ENCODE data around the gene ZSCAN5A. TPM values are rescaled to one million over a fixed set of nuclear protein-coding genes. Genes with fewer than 3 reads are reported as not detected.

ZSCAN5A gene
- total RNA-seq, 1 donor from 2014 or later, result 10.3 TPM

DNA sequence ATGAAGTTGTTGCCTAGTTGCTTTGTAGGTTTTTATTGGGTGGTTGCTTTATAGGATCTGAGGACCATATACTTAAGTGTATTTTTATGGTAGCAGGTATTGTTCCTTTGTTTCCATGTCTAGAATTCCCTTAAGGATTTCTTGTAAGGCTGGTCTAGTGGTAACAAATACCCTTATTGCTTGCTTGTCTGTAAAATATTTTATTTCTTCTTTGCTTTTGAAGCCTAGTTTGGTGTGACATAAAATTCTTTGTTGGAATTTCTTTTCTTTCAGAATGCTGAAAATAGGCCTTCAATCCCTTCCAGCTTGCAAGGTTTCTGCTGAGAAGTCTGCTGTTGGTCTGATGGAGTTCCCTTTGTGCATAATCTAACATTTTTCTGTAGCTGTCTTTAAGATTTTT lies 18.1 kb upstream of the ZSCAN5A start:
- intact Hi-C loops (cut with micrococcal nuclease), result loop anchor here (1.0 kb wide), 1 partner anchor 266 kb away; no protein-coding TSS in a partner anchor
- Mint-ChIP-seq H3K36me3 (ENCODE audit: low read depth) (no peaks in the 10 kb centered on the region), H3K4me3 (ENCODE audit: low read depth) (no peak overlapping the region), H3K27ac (no peak overlapping the region), H3K27me3 (ENCODE audit: low read depth) (peaks cover 1% of the 10 kb centered on the region), H3K9me3 (no peaks in the 10 kb centered on the region), H3K4me1 (ENCODE audit: low read depth) (no peaks in the 10 kb centered on the region)
- DNase-seq (ENCODE audit: low spot score), result no peak

DNA sequence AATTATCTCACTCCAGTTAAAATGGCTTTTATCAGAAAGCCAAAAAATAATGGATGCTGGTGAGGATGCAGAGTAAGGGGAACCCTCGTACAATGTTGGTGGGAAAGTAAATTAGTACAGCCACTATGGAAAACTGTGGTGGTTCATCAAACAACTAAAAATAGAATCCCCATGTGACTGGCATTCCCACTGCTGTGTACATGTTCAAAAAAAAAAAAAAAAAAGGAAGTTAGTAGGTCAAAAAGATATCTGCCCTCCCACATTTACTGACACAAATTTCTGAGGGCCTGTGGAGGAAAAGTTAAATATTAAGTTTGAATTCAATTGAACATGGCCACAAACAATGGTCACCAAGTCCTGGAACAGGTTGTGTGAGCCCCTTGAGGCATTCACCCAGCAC lies 9.8 kb upstream of the ZSCAN5A start:
- Mint-ChIP-seq H3K27me3 (ENCODE audit: low read depth) (no peaks in the 10 kb centered on the region), H3K27ac (no peak overlapping the region), H3K36me3 (ENCODE audit: low read depth) (no peaks in the 10 kb centered on the region), H3K4me3 (ENCODE audit: low read depth) (no peak overlapping the region), H3K4me1 (ENCODE audit: low read depth) (peaks cover 2% of the 10 kb centered on the region), H3K9me3 (peaks cover 4% of the 10 kb centered on the region)
- no peak for DNase-seq (ENCODE audit: low spot score)
- intact Hi-C loops (cut with micrococcal nuclease), result no loop called here

DNA sequence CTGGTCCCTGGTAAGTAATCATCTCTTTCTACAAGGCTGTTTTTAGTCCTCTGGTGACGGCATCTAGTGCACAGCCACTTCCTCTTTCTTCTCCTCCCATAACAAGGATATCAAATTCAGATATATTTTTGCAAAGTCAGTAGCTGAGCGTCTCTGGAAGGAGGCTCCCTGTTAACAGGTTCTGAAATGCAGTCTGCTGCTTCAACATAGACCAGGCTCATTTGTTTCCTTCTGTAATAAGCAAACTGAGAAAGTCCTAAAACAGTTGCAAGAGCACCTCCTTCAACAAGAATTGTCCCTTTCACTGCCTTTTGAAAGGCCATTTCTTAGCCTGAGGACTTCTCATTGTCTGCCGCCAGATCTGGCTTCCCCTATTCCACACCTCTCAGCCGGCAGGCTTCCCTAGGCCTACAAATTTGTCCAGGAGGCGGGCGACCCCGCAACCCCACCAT lies 7.4 kb upstream of the ZSCAN5A start:
- H3K4me1 Mint-ChIP-seq (ENCODE audit: low read depth), result peaks cover 2% of the 10 kb centered on the region
- no peak overlapping the region for H3K4me3 Mint-ChIP-seq (ENCODE audit: low read depth)
- no peaks in the 10 kb centered on the region for H3K36me3 Mint-ChIP-seq (ENCODE audit: low read depth)
- intact Hi-C loops (cut with micrococcal nuclease), result no loop called here
- H3K9me3 Mint-ChIP-seq, result peaks cover 4% of the 10 kb centered on the region
- H3K27me3 Mint-ChIP-seq (ENCODE audit: low read depth), result no peaks in the 10 kb centered on the region
- no peak for DNase-seq (ENCODE audit: low spot score)
- no peak overlapping the region for H3K27ac Mint-ChIP-seq

DNA sequence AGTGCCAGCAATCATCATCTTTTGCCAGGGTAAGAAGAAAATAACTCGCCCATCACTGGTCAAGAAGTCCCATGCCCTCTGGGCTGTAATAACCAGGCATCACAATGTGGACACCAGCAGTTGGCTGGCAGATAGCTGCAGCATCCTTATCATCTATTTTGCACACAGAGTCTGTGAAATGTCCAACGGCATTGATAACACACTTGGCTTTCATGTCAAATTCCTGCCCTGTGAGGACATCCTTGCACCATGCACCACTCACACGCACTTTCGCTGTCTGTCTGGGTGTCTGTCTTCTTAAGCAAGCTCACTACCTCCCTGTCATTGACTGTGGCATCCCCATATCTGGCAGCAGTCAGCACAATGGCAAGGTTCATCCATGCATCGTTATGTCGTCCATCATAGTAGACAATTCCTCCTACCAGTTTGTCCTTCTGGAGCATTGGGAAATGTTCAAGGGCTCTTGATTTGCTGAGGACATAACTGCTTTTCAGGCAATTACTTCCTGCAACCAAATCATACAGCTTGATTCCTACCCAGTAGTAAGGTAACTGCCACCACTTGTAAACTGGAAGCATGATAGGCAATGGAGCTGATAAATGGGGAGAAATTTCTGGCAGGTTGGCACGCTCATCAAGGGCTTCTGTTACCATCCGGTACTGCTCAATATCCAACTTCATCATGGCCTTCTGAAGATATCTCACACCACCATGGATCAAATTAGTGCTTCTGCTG lies 6.8 kb upstream of the ZSCAN5A start:
- H3K9me3 Mint-ChIP-seq, result peaks cover 4% of the 10 kb centered on the region
- DNase-seq (ENCODE audit: low spot score), result no peak
- peaks cover 2% of the 10 kb centered on the region for H3K4me1 Mint-ChIP-seq (ENCODE audit: low read depth)
- no peaks in the 10 kb centered on the region for H3K36me3 Mint-ChIP-seq (ENCODE audit: low read depth)
- no peak overlapping the region for H3K27ac Mint-ChIP-seq
- intact Hi-C loops (cut with micrococcal nuclease), result no loop called here
- H3K27me3 Mint-ChIP-seq (ENCODE audit: low read depth), result no peaks in the 10 kb centered on the region
- no peak overlapping the region for H3K4me3 Mint-ChIP-seq (ENCODE audit: low read depth)

DNA sequence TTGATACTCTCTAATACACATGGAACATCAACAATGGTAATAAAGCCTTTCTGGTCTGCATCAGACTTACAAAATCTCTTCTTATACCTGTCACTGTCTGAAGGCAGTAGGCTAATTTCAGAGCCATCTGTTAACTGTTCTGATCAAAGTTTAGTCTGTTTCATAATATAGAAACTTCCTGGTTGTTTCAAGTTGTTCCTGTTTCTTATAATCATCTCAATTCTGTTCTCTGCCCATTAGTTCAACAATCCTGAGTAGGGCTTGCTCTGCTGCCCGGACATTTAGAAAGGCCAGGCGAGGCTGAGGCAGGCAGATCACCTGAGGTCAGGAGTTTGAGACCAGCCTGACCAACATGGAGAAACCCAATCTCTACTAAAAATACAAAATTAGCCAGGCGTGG lies 5.4 kb upstream of the ZSCAN5A start:
- H3K27ac Mint-ChIP-seq, result no peak overlapping the region
- DNase-seq (ENCODE audit: low spot score), result no peak
- peaks cover 2% of the 10 kb centered on the region for H3K4me1 Mint-ChIP-seq (ENCODE audit: low read depth)
- no peak overlapping the region for H3K4me3 Mint-ChIP-seq (ENCODE audit: low read depth)
- intact Hi-C loops (cut with micrococcal nuclease), result loop anchor here (10.0 kb wide), 2 partner anchors 85 to 665 kb away; partner anchors contain the start of genes U2AF2 and ZNF583
- H3K36me3 Mint-ChIP-seq (ENCODE audit: low read depth), result no peaks in the 10 kb centered on the region
- no peaks in the 10 kb centered on the region for H3K27me3 Mint-ChIP-seq (ENCODE audit: low read depth)
- peaks cover 4% of the 10 kb centered on the region for H3K9me3 Mint-ChIP-seq

DNA sequence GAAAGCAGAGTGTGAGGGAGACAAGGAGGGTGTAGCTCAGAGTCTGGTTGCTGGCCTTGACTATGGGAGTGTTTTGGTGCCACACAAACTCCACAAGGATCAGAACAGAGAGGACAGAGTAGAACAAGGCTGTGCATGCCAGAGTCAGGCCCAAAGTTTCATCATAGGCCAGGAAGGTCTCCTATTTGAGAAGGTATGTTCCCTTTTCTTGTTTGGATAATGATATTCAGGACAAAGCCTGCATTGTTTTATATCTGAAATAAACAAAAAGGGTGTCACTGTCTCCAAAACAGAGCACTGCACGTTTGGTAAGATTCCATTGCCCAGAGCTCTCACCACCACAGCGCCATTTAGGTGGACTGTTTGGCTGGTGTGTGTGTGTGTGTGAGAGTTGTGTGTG lies 3.1 kb upstream of the ZSCAN5A start:
- peaks cover 4% of the 10 kb centered on the region for H3K9me3 Mint-ChIP-seq
- intact Hi-C loops (cut with micrococcal nuclease), result loop anchor here (10.0 kb wide), 2 partner anchors 87 to 663 kb away; partner anchors contain the start of genes U2AF2 and ZNF583

DNA sequence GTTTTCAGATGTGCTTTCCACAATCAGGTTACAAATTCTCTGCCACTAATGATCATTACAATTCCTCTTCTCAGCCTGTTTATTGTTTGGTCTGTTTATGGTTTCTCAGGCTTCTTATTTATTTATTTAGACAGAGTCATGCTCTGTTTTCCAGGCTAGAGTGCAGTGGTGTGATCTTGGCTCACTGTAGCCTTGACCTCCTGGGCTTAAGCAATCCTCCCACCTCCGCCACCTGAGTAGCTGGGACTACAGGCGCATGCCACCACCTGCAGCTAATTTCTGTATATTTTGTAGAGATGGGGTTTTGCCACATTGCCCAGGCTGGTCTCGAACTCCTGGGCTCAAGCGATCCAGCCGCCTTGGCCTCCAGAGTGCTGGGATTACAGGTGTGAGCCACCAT lies 2.1 kb upstream of the ZSCAN5A start:
- Mint-ChIP-seq H3K4me1 (ENCODE audit: low read depth) (peaks cover 15% of the 10 kb centered on the region), H3K27me3 (ENCODE audit: low read depth) (no peaks in the 10 kb centered on the region), H3K9me3 (peaks cover 4% of the 10 kb centered on the region), H3K36me3 (ENCODE audit: low read depth) (peaks cover 12% of the 10 kb centered on the region), H3K27ac (no peak overlapping the region), H3K4me3 (ENCODE audit: low read depth) (no peak overlapping the region)
- intact Hi-C loops (cut with micrococcal nuclease), result loop anchor here (10.0 kb wide), 2 partner anchors 88 to 662 kb away; partner anchors contain the start of genes U2AF2 and ZNF583
- DNase-seq (ENCODE audit: low spot score), result no peak

More for the DNA sequence above, 3.1 kb upstream of the ZSCAN5A start:
- no peak for DNase-seq (ENCODE audit: low spot score)
- Mint-ChIP-seq H3K27ac (no peak overlapping the region), H3K27me3 (ENCODE audit: low read depth) (no peaks in the 10 kb centered on the region), H3K4me1 (ENCODE audit: low read depth) (peaks cover 12% of the 10 kb centered on the region), H3K36me3 (ENCODE audit: low read depth) (peaks cover 5% of the 10 kb centered on the region), H3K4me3 (ENCODE audit: low read depth) (no peak overlapping the region)

DNA sequence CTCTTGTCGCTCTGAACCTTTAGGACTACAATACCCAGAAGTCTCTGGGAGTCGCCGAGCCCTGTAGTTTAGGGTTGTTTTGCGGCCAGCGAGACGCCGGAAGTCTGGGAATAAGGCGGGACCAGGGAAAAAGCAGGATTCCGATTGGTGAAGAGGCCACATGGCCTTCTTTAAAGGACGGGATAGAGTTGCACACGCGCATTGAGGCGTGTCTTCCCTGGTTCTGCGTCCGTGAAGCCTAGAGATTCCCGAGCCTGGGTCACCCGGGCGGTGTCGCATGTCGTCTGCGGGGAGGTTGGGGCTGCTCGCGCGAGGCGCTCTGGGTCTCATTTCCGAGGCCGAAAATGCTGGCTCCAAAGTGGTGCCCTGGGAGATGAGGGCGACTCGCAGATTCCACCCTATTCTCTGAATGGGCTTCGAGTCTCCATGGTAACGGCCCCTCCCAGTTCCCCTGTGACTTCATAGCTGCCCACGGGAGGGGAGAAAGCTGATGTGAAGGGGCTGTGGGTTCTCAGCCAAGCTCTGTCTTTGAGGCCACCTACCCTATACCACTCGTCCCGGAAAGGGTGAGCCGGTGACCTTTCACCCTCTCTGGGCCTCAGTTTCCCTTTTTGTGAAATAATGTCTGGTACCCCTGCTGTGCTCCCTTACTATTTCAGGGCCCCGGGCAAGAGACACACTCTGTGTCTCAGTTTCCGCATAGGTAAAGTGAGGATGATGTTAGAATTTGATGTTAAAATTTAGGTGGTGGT lies 614 bp upstream of the ZSCAN5A start:
- intact Hi-C loops (cut with micrococcal nuclease), result loop anchor here (1.0 to 10.0 kb wide), 4 partner anchors 90 to 660 kb away; partner anchors contain the start of genes U2AF2, ZNF583 and ZNF787
- Mint-ChIP-seq H3K9me3 (peaks cover 4% of the 10 kb centered on the region), H3K27ac (peak overlapping the region; percentile 99), H3K36me3 (ENCODE audit: low read depth) (peaks cover 19% of the 10 kb centered on the region), H3K4me3 (ENCODE audit: low read depth) (peak overlapping the region; percentile 93), H3K4me1 (ENCODE audit: low read depth) (peaks cover 14% of the 10 kb centered on the region), H3K27me3 (ENCODE audit: low read depth) (no peaks in the 10 kb centered on the region)
- peak; percentile 91 for DNase-seq (ENCODE audit: low spot score)

DNA sequence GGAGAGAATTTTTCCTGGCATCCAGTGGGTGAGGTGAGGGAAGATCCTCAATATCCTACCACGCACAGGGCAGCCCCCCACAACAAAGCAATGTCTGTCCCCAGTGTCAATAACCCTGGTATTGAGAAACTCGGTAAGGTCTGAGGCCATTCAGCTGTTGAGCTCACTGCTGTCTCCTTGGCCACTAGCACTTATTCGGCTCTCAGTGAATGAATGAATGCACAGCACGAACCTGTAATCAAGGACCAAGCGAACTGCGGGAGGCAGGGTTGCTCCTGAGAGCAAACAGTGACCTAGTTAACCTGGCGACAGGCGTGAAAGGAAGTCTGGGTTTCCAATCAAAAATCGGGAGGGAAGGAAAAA lies 640 bp downstream of the ZSCAN5A start:
- H3K4me1 Mint-ChIP-seq (ENCODE audit: low read depth), result peaks cover 14% of the 10 kb centered on the region
- H3K9me3 Mint-ChIP-seq, result peaks cover 4% of the 10 kb centered on the region
- peaks cover 23% of the 10 kb centered on the region for H3K36me3 Mint-ChIP-seq (ENCODE audit: low read depth)
- intact Hi-C loops (cut with micrococcal nuclease), result loop anchor here (2.0 to 10.0 kb wide), 3 partner anchors 91 to 659 kb away; partner anchors contain the start of genes U2AF2, ZNF583 and ZNF787
- H3K4me3 Mint-ChIP-seq (ENCODE audit: low read depth), result peak overlapping the region; percentile 93
- no peak for DNase-seq (ENCODE audit: low spot score)
- peak overlapping the region; percentile 99 for H3K27ac Mint-ChIP-seq
- no peaks in the 10 kb centered on the region for H3K27me3 Mint-ChIP-seq (ENCODE audit: low read depth)

DNA sequence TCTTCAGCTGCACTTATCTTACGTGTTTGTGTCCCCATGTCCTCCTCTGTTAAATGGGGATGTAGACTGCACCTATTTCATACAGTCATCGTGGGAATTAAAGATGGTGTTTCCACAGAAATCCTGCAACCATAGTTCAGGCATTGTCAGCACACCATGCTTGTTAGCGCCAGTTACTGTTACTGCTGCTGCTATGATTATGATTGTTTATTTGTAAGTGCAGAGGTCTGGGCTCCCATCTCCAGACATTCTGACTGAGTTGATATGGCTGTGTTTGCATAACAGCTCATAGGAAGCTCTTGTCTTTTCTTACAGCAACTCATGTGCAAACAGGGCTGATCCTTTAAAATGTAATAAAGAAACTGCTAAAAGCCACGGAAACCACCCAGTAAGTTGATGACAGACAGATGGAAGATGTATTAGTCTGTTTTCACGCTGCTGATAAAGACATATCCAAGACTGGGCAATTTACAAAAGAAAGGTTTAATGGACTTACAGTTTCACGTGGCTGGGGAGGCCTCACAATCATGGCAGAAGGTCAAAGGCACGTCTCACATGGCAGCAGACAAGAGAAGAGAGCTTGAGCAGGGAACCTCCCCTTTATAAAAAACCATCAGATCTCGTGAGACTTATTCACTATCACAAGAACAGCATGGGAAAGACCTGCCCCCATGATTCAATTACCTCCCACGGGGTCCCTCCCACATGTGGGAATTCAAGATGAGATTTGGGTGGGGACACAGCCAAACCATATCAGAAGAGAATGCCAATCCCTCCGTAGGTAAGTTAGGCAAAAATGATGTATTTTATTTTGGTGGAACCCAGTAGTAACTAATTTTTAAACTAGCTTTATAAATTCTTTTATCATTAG lies 1.6 kb downstream of the ZSCAN5A start:
- Mint-ChIP-seq H3K4me3 (ENCODE audit: low read depth) (peak overlapping the region; percentile 93), H3K4me1 (ENCODE audit: low read depth) (peaks cover 14% of the 10 kb centered on the region), H3K27ac (peak overlapping the region; percentile 99), H3K36me3 (ENCODE audit: low read depth) (peaks cover 29% of the 10 kb centered on the region), H3K9me3 (peaks cover 4% of the 10 kb centered on the region), H3K27me3 (ENCODE audit: low read depth) (no peaks in the 10 kb centered on the region)
- intact Hi-C loops (cut with micrococcal nuclease), result loop anchor here (10.0 kb wide), 2 partner anchors 92 to 658 kb away; partner anchors contain the start of genes U2AF2 and ZNF583
- DNase-seq (ENCODE audit: low spot score), result no peak

DNA sequence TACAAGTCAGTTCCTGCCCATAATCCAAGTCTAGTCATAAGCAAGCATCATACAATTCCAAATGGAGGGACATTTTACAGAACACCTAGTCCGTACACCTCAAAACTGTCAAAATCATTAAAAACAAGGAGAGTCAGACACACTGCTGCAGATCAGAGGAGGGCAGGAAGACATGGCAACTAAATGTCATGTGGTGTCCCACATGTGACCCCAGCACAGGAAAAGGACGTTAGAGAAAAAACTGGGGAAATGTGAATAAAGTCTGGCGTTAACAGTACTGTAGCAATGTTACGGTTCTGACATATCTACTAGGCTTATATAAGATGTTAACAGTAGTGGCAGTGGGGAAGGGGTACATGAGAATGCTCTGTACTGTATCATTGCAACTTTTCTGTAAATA lies 2.3 kb downstream of the ZSCAN5A start:
- Mint-ChIP-seq H3K36me3 (ENCODE audit: low read depth) (peaks cover 29% of the 10 kb centered on the region), H3K4me1 (ENCODE audit: low read depth) (peaks cover 14% of the 10 kb centered on the region), H3K27ac (no peak overlapping the region), H3K4me3 (ENCODE audit: low read depth) (no peak overlapping the region), H3K9me3 (peaks cover 4% of the 10 kb centered on the region), H3K27me3 (ENCODE audit: low read depth) (no peaks in the 10 kb centered on the region)
- no peak for DNase-seq (ENCODE audit: low spot score)
- intact Hi-C loops (cut with micrococcal nuclease), result loop anchor here (10.0 kb wide), 2 partner anchors 92 to 658 kb away; partner anchors contain the start of genes U2AF2 and ZNF583

DNA sequence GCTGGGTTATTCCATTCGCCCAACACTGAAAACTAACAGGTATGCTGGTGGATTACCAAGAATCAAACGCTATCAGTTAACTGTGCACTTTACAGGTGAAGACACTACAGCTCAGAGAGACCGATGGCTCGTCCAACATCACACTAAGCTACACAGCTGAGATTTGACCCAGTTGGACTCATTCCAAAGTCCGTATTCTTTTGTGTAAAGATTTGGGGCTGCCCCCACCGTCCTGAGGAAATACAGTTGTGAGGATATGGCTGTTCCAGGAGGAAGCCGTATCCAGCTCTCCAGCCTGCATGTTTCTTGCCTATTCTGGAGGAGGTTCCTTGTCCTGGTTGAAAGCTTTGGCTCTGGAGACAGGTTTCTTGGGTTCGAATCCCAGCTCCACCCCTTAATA lies 4.2 kb downstream of the ZSCAN5A start:
- Mint-ChIP-seq H3K4me1 (ENCODE audit: low read depth) (peaks cover 14% of the 10 kb centered on the region), H3K36me3 (ENCODE audit: low read depth) (peaks cover 29% of the 10 kb centered on the region), H3K27me3 (ENCODE audit: low read depth) (no peaks in the 10 kb centered on the region), H3K4me3 (ENCODE audit: low read depth) (no peak overlapping the region), H3K9me3 (peaks cover 4% of the 10 kb centered on the region), H3K27ac (no peak overlapping the region)
- no peak for DNase-seq (ENCODE audit: low spot score)
- intact Hi-C loops (cut with micrococcal nuclease), result loop anchor here (10.0 kb wide), 2 partner anchors 94 to 656 kb away; partner anchors contain the start of genes U2AF2 and ZNF583
